Peyer's patch (tissue), 4 donors: ENCODE measurements around the gene TRAPPC12.

Experiments
- CTCF ChIP-seq, 6 experiments: fragments of 450-650 bp in 4 of 6; fragments of 200-600 bp in 2 of 6; sonication (generic) in 1 of 6; IDR thresholded peaks; one replicate each; pipeline ENCODE4 v1.5.1; 2017 to 2019; ENCODE audit warnings: antibody characterized with exemption in 6 of 6, mild to moderate bottlenecking in 3 of 6, moderate library complexity in 1 of 6
- POLR2A ChIP-seq, 2 donors: fragments of 450-650 bp; IDR thresholded peaks; one replicate each; pipeline ENCODE4 v1.5.1; 2017; ENCODE audit warnings: antibody characterized with exemption in 2 of 2, mild to moderate bottlenecking in 2 of 2, moderate library complexity in 2 of 2

GRCh38 chr2:3338340-3338739 is 41.2 kb upstream of the TRAPPC12 start:
- TF ChIP-seq POLR2A (IDR thresholded peaks at IDR 0.05), result no peak
- TF ChIP-seq CTCF (IDR thresholded peaks at IDR 0.05), result no peak
